GM21390 (cell line): ENCODE results near the gene TMPRSS11B.
"Not testable (repeated sequence)": the region's sequence is repeated elsewhere in the genome, so short reads cannot be mapped to it uniquely, and the experiment has no call there.

ENCODE experiments used
- ATAC-seq: cut with Tn5 transposase; IDR thresholded peaks from one replicate; pipeline ENCODE4 v1.9.1; 2021; ENCODE audit not compliant: unreplicated experiment

TMPRSS11B gene

GRCh38 chr4:68228568-68228967 is 16.9 kb downstream of the TMPRSS11B start:
- no peak for ATAC-seq

- ATAC-seq: no peak
Observed at GRCh38 chr4:68218044-68218443, 27.4 kb downstream of the TMPRSS11B start.

GRCh38 chr4:68216501-68216900 is 29.0 kb downstream of the TMPRSS11B start:
- no peak for ATAC-seq

GRCh38 chr4:68209003-68209402 is 36.5 kb downstream of the TMPRSS11B start:
- no peak for ATAC-seq

- ATAC-seq: not testable (repeated sequence)
Observed at GRCh38 chr4:68194305-68194704, 51.2 kb downstream of the TMPRSS11B start.

GRCh38 chr4:68193194-68193593 is 52.3 kb downstream of the TMPRSS11B start:
- no peak for ATAC-seq

- no peak for ATAC-seq
Observed at GRCh38 chr4:68187145-68187544, 58.3 kb downstream of the TMPRSS11B start.

- no peak for ATAC-seq
Observed at GRCh38 chr4:68184923-68185322, 60.6 kb downstream of the TMPRSS11B start.

- ATAC-seq: no peak
Observed at GRCh38 chr4:68183417-68183816, 62.1 kb downstream of the TMPRSS11B start.

GRCh38 chr4:68182382-68182820 is 63.1 kb downstream of the TMPRSS11B start:
- no peak for ATAC-seq

- no peak for ATAC-seq
Observed at GRCh38 chr4:68180849-68181526, 64.5 kb downstream of the TMPRSS11B start.

- ATAC-seq: no peak
Observed at GRCh38 chr4:68176904-68177303, 68.6 kb downstream of the TMPRSS11B start.
